ENCODE data around the gene KCND2.

- no peak for TF ChIP-seq CTCF (IDR thresholded peaks at IDR 0.05; ENCODE audit: low read depth, low read length, poor library complexity, severe bottlenecking)
- TF ChIP-seq EZH2phosphoT487 (IDR thresholded peaks at IDR 0.05; ENCODE audit: borderline replicate concordance, low read length), result no peak
Observed at GRCh38 chr7:120603366-120603765, 330.4 kb downstream of the KCND2 start.

All from DOHH2 (cell line).